SK-N-SH (cell line): Measurements from ENCODE around the gene MGLL.

ENCODE experiments used
- CHD2 ChIP-seq: fragments of 150-350 bp; IDR thresholded peaks from 2 replicates; pipeline ENCODE4 v1.6.1; 2018; ENCODE audit warnings: low read length; ENCODE audit not compliant: partially characterized antibody
- ELF1 ChIP-seq: IDR thresholded peaks from 2 replicates; pipeline ENCODE4 v1.4.0; 2012
- MAX ChIP-seq: IDR thresholded peaks from 2 replicates; pipeline ENCODE4 v1.4.0; 2012; ENCODE audit warnings: low read depth
- POLR2AphosphoS5 ChIP-seq: IDR thresholded peaks from 2 replicates; pipeline ENCODE4 v1.6.1; 2012; ENCODE audit warnings: low read depth, low read length
- RCOR1 ChIP-seq: fragments of 150-350 bp; IDR thresholded peaks from 2 replicates; pipeline ENCODE4 v1.6.1; 2017; ENCODE audit warnings: antibody characterized with exemption, low read length
- REST ChIP-seq: IDR thresholded peaks from 2 replicates; pipeline ENCODE4 v1.6.1; 2012; ENCODE audit warnings: mild to moderate bottlenecking, low read depth, low read length, moderate library complexity
- TF ChIP-seq, protein P1 (sequence below): fragments of 200-600 bp; sonication (generic); IDR thresholded peaks from 2 replicates; pipeline ENCODE4 v1.6.1; 2017; ENCODE audit warnings: antibody characterized with exemption, mild to moderate bottlenecking, moderate library complexity

DNA sequence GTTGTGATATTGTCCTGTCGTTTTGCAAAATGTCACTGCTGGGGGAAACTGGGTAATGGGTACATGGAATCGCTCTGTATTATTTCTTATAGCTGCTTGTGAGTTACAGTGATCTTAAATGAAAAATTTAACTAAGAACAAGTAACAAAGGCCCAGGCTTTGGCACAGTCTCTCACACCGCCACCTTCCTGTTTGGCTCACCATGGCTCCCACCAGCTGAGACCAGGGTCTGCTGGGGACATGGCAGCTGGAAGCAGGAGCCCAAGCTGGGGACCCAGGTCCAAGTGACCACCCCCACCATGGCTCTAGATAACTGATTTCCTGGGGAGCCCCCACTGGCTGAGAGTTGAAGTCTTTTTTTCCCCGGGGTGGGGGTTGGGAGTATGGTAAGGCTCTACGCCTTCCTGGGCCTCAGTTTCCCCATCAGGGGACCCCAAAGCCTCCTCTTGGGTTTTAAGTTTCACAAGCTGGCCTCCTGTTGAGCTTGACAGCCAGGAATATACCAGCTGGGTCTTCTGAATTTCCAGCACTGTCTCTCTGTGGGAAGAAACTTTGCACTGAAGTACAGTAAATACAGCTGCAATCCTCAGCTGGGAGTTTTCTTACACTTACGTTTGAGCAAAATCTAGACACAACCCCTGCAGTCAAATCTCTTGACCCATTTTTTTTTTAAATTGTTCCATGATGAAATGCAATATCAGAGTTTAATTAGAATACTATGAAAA is 123.5 kb downstream of the MGLL start:
- TF ChIP-seq ELF1 (no peak), MAX (no peak), CHD2 (no peak), RCOR1 (no peak), REST (no peak), POLR2AphosphoS5 (no peak)
- TF ChIP-seq, protein P1, sequence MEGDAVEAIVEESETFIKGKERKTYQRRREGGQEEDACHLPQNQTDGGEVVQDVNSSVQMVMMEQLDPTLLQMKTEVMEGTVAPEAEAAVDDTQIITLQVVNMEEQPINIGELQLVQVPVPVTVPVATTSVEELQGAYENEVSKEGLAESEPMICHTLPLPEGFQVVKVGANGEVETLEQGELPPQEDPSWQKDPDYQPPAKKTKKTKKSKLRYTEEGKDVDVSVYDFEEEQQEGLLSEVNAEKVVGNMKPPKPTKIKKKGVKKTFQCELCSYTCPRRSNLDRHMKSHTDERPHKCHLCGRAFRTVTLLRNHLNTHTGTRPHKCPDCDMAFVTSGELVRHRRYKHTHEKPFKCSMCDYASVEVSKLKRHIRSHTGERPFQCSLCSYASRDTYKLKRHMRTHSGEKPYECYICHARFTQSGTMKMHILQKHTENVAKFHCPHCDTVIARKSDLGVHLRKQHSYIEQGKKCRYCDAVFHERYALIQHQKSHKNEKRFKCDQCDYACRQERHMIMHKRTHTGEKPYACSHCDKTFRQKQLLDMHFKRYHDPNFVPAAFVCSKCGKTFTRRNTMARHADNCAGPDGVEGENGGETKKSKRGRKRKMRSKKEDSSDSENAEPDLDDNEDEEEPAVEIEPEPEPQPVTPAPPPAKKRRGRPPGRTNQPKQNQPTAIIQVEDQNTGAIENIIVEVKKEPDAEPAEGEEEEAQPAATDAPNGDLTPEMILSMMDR: no peak
